Activated CD4-positive, alpha-beta memory T cell treated with anti-CD3 and anti-CD28 coated beads for 36 hours (primary cell): ENCODE results near the gene GAGE12E. TPM values are rescaled to one million over a fixed set of nuclear protein-coding genes. Genes with fewer than 3 reads are reported as not detected.

Source experiments
- total RNA-seq, 2 experiments: library from RNA; stranded (reverse); gene quantifications; one replicate each; pipeline ENCODE4 v1.2.3, GENCODE V29; 2021

GAGE12E gene
- total RNA-seq, 2 experiments from 2014 or later: not detected

Other genes starting within 250 kb of the GAGE12E start
- not detected for gene GAGE10, start 247.6 kb upstream of the GAGE12E start, total RNA-seq
- gene GAGE12J, start 229.3 kb upstream of the GAGE12E start, total RNA-seq: not detected
- not detected for gene GAGE13, start 219.7 kb upstream of the GAGE12E start, total RNA-seq
- gene GAGE12C, start 19.1 kb upstream of the GAGE12E start, total RNA-seq: not detected
- gene GAGE12D, start 9.6 kb upstream of the GAGE12E start, total RNA-seq: not detected
- not detected for gene GAGE12F, start 9.6 kb downstream of the GAGE12E start, total RNA-seq
- not detected for gene GAGE12G, start 19.1 kb downstream of the GAGE12E start, total RNA-seq
- not detected for gene GAGE12H, start 28.7 kb downstream of the GAGE12E start, total RNA-seq
- not detected for gene GAGE2A, start 38.2 kb downstream of the GAGE12E start, total RNA-seq
- gene GAGE1, start 47.7 kb downstream of the GAGE12E start, total RNA-seq: not detected
- gene PAGE1, start 144.7 kb downstream of the GAGE12E start, total RNA-seq: not detected